ELF-1 (cell line): ENCODE measurements around the gene CCDC116.
A peak's percentile ranks its signal among the peaks of the same experiment; 100 is the strongest.
"Not testable (repeated sequence)": the region's sequence is repeated elsewhere in the genome, so short reads cannot be mapped to it uniquely, and the experiment has no call there.

Experiments
- DNase-seq: peaks from one replicate; pipeline ENCODE4 v3.0.0-alpha.2; 2016; ENCODE audit warnings: low read depth, low spot score

The CCDC116 gene

DNA sequence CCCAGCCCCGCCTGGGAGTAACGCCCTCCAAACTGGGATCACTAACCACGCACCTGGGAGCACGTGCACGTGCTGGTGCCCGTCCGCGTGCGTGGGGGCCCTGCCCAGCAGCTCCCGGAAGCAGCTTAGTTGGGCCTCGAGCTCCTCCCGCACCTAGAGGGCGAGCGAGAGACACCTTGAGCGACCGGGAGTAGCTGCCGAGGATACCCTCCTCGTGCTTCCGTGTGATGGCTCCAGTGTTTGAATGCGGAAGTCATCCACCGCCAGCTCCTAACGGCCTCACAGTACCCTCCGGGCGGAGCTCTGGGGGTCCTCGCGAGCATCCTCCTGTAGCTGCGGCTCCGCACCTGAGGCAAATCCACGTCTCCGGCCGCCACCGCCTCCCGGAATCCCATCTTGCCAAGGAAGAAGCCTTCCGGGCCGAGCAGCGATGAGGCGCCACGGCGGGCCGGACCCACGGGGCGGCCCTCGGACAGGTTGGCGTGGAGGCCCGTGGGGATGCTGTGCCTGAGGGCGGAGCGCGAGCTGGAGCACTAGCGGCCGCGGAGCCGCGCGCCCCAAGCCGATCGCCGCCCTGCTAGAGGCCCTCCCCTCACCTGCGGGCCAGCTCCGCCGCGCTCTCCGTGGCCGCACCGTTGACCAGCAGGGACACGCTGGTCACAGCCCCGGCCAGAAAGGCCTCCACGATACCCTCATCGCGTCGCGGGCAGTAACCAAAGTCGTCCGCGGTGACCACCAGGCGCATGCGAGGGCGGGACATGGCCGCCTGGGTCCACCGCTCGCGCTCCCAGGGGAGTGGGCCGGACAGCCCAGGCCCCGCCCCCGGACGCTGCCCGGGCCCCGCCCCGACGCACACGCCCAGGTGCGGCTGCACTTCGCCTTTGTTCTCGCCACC is 3.1 kb upstream of the CCDC116 start, which contains the start of gene YDJC:
YDJC (minus strand) TSS at position 768 of the 895 bp plus-strand sequence; CDS start at position 760, 8 bp downstream.
- peak; percentile 93 for DNase-seq

GRCh38 chr22:21631025-21631424 is 1.5 kb upstream of the CCDC116 start:
- DNase-seq = no peak

DNA sequence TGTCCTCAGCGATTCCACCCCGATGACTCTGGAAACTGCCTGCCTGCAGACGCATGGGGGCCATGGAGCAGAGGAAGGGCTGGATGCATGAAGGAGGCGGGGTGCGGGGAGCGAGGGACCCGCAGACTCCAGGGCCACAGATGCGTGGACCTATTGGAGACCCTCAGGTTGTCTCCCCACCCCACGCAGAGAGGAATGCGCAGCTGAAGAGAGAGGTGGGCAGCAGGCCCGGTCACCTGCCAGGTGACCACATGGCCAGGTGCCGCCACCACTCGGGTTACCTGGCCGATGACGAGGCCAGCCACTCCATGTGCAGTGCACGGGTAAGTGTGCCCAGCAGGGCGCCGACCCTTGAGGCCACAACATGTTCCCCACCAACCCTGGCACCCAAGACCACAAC is 371 bp downstream of the CCDC116 start:
- DNase-seq = no peak

DNA sequence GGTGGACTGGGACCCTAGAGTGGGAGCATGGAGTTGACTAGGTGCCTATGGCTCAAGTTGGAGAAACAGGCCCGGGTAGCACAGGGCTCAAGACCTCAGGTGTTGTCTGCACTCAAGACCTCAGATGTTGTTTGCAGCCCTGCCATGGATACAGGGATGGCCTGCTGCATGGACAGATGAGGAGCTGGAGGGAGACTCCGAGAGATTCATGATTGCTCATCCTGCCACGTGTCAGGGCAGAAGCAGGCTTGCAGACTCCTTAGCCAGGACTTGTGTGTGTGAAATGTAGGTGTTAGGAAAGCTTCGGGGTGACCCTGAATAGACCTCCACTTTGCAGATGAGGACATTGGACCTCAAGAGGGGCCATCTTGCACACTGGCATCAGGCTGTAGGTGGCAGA is 921 bp downstream of the CCDC116 start:
- no peak for DNase-seq

GRCh38 chr22:21634081-21634480 is 1.5 kb downstream of the CCDC116 start:
- DNase-seq = no peak

DNA sequence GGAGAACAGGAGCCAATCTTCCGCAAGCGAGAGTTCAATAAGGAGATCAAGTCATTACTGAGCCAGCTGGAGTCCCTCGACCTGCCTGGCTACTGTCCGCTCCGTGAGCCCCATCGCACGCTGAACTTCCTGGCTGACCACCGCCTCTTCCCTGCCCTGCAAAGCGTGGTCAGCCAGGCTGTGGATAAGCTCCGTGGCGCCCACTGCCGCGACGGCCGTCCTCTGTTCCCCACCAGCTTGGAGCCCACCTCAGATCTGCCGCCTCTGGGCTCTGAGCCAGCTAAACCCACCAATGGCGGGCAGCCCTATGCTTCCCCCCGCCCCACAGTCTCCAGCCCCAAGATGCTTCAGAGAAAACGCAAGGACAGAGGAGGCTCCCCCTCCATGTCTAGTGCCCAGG is 2.3 kb downstream of the CCDC116 start:
- no peak for DNase-seq

DNA sequence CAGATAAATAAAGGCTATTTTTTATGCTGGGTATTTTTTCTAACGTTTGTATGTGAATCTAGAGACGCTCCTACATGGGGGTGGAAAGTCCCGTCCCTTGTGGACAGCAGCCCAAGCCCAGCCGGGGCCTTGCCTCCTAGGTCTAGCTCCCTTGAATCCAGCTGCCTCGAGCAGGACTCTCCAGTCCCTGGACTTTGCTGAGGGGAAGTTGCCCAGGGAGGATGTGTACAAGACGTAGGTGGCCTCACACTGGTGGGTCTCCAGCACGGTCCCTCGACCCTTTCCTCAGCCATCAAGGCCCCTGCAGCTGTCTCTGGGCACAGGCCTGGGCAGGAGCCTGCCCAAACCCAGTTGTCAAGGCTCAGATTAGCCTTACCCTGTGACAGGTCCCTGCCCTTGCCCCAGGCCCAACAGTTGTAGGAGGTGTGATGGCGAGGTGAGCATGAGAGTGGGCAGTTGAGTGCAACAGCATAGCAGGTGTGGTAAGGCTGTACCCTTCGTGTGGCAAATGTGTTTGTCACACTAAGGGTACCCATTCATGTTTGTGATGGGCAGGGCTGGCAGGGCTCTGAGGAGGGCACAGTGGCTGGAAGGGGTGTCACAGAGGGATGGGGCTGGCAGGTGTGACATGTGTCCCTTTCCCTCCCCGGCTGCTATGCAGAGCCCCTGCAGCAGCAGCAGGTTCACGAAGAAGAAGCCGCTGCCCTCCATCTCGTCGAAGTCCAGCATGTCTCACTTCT is 3.4 kb downstream of the CCDC116 start:
- no peak for DNase-seq

DNA sequence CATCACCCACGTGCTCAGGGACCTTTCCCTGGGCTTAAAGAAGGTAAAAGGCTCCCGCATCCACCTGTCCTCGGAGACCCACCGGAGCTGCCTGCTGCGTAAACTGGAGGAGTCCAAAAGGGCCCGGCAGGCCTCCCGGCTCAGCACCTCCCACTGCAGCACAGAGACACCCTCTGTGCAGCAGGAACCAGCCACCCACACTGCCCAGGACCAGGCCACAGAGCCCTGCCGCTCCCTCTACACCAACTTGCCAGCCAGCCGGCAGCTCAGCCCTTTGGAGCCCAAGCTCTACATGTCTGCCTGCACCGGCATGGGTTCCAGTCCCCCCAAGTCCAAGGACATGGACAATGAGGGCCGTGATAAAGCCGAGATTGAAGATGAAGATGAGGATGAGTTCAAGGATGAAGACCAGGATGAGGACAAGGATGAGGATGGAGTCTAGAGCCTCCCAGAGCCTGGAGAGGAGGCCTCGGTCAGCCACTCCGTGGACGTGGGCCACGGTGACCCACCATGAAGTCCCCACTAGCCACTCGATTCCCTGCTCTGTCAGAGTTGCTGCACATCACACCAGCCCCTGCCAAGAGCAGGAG is 4.2 kb downstream of the CCDC116 start:
- DNase-seq = no peak

DNA sequence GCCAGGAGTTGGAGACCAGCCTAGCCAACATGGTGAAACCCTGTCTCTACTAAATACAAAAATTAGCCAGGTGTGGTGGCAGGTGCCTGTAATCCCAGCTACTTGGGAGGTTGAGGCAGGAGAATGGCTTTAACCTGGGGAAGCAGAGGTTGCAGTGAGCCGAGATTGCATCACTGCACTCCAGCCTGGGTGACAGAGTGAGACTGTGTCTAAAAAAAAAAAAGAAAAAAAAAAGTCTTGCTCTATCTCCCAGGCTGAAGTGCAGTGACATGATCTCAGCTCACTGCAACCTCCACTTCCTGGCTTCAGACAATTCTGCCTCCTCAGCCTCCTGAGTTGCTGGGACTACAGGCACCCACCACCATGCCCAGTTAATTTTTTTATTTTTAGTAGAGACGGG is 4.9 kb downstream of the CCDC116 start:
- DNase-seq = not testable (repeated sequence)

DNA sequence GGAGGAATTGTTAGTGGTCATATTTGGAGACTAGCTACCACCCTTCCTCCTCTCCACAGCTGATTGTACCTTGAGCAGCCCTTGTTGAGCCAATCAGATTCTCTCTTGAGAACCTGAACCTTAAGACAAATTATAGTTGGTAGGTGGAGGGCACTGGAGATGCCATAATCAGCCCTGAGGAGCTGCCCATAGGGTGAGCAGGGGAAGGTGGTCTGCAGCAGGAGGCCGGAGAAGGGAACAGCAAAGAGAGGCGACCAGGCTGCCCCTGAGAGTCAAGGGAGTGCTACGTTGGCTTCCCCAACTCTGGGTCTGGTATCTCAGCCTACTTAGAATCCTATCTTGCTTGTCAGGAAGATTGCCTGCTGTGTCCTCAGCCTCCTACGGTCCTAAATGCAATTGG is 6.8 kb downstream of the CCDC116 start:
- DNase-seq = no peak

DNA sequence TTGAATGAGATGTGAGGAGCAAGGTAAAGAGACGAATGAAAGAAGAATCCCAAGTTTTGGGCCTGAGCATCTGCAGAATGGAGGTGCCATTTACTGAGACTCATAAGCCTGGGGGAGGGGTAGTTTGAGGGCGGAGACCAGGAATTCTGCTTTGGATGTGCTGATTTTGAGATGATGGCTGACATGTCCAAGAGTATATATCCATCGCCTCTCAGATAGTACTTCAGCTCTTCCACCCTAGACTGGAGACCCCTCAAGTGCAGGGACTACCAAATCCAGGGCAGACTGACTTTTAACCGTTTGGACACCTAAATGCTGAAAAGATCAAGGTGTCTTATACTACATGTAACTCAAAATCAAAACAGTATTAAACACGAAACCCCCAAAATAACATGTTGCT is 8.2 kb downstream of the CCDC116 start:
- no peak for DNase-seq

GRCh38 chr22:21641417-21641788 is 8.8 kb downstream of the CCDC116 start:
- DNase-seq = no peak

- peak; percentile 99 for DNase-seq
Observed at GRCh38 chr22:21641789-21642583, 9.4 kb downstream of the CCDC116 start, which contains the start of gene SDF2L1. SDF2L1 (plus strand) TSS chr22:21642302; CDS start chr22:21642337, 35 bp downstream.

DNA sequence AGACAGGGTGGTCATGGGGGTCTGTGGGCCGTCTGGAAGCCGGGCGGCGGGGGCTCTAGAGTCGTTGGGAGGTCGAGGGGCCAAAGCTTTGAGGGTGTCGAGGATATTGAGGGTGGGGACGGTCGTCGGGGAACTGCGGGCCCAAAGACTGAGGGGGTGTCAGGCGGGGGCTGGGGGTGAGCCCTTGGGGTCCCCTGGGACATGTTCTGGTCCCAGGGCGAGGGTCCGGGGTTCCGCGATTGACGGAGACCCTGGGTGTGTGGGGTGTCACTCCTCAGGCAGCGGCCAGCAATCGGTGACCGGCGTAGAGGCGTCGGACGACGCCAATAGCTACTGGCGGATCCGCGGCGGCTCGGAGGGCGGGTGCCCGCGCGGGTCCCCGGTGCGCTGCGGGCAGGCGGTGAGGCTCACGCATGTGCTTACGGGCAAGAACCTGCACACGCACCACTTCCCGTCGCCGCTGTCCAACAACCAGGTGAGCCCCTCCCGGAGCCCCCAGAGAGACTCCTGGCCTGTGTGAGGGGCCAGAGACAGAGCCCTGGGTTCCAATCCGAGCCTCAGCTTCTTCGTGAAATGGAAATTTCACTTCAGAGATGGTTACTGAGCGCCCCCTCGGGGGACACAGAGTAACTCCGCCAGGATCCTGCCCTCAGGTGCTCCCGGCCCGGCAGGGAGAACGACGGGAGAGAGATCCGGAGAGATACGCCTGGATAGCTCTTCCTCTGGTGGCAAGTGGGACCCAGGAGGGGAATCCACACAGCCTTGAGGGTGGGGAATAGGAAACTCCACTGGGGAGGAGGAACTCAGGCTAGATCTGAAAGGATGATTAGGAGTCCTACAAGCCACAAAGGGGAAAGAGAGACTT is 10.3 kb downstream of the CCDC116 start:
- DNase-seq = peak; percentile 85

DNA sequence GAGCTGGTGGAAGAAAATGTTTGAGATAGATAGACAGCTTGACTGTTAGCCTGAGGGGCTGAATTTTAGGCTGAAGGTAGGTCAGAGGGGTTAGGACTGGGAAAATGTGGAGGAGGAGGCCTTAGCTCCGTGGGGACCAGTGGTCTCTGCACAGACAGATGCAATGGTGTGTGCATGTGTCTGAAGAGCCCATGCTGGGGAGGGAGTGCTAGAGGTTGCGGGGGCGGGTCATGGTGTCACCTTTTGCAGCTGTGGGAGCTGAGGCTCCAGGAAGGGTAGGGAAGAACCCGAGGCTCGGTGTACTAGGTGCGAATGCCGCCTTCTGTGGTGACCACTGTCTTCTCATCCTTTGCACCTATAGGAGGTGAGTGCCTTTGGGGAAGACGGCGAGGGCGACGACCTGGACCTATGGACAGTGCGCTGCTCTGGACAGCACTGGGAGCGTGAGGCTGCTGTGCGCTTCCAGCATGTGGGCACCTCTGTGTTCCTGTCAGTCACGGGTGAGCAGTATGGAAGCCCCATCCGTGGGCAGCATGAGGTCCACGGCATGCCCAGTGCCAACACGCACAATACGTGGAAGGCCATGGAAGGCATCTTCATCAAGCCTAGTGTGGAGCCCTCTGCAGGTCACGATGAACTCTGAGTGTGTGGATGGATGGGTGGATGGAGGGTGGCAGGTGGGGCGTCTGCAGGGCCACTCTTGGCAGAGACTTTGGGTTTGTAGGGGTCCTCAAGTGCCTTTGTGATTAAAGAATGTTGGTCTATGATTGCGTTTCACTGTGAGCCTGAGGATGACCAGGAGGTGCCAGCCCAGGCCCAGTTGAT is 11.2 kb downstream of the CCDC116 start:
- DNase-seq = no peak

DNA sequence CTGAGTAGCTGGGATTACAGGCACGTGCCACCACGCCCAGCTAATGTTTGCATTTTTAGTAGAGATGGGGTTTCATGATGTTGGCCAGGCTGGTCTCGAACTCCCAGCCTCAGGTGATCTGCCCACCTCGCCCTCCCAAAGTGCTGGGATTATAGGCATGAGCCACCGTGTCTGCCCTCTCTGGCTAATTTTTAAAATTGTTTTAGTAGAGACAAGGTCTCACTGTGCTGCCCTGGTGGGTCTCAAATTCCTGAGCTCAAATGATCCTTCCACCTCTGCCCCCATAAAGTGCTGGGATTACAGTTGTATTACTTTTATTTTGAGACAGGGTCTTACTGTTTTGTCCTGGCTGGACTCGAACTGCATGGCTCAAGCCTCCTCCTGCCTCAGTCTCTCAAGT is 13.0 kb downstream of the CCDC116 start:
- DNase-seq = not testable (repeated sequence)

GRCh38 chr22:21646608-21647590 is 14.3 kb downstream of the CCDC116 start:
- DNase-seq = peak; percentile 87

DNA sequence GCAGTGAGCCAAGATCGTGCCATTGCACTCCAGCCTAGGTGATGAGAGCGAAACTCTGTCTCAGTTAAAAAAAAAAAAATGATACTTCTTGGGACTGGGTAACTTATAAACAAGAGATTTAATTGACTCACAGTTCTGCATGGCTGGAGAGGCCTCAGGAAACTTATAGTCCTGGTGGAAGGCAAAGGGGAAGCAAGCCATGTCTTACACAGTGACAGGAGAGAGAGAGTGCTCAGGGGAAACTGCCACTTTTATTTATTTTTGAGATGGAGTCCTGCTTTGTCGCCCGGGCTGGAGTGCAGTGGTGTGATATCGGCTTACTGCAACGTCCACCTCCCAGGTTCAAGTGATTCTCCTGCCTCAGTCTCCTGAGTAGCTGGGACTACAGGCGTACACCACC is 17.7 kb downstream of the CCDC116 start:
- DNase-seq = no peak
